HG02884 (cell line): ENCODE measurements around the gene CNOT10.

Experiments
- ATAC-seq: cut with Tn5 transposase; IDR thresholded peaks from one replicate; pipeline ENCODE4 v1.9.1; 2021; ENCODE audit warnings: mild to moderate bottlenecking, moderate library complexity; ENCODE audit not compliant: unreplicated experiment

Gene CNOT10

GRCh38 chr3:32816439-32817256 is 131.7 kb downstream of the CNOT10 start:
- no peak for ATAC-seq

- ATAC-seq: no peak
These were observed 132.2 kb downstream of the CNOT10 start for GRCh38 chr3:32817257-32817557.

- ATAC-seq: no peak
These were observed 132.7 kb downstream of the CNOT10 start, which contains the start of gene TRIM71 for GRCh38 chr3:32817558-32818228. TSS of gene TRIM71 (plus strand) at chr3:32817997. CDS start at chr3:32818081, 84 bp downstream.

- ATAC-seq: no peak
These were observed 133.4 kb downstream of the CNOT10 start for GRCh38 chr3:32818229-32818969.

GRCh38 chr3:32818970-32819511 is 134.1 kb downstream of the CNOT10 start:
- ATAC-seq: no peak

- no peak for ATAC-seq
These were observed 134.8 kb downstream of the CNOT10 start for GRCh38 chr3:32819551-32820348.

GRCh38 chr3:32820430-32820829 is 135.4 kb downstream of the CNOT10 start:
- no peak for ATAC-seq

GRCh38 chr3:32820971-32821685 is 136.1 kb downstream of the CNOT10 start:
- ATAC-seq: no peak

GRCh38 chr3:32821686-32822296 is 136.8 kb downstream of the CNOT10 start:
- ATAC-seq: no peak

- ATAC-seq: no peak
These were observed 137.9 kb downstream of the CNOT10 start for GRCh38 chr3:32822609-32823498.
